HepG2 (cell line): ENCODE results near the gene PPIL6. TPM values are rescaled to one million over a fixed set of nuclear protein-coding genes. Genes with fewer than 3 reads are reported as not detected.
A peak's percentile ranks its signal among the peaks of the same experiment; 100 is the strongest.

ENCODE experiments used
- ESRRA ChIP-seq: sonication (generic); formaldehyde crosslinking; IDR thresholded peaks from 2 replicates; pipeline ENCODE4 v1.5.1; 2020; ENCODE audit warnings: mild to moderate bottlenecking, low read depth, missing genetic modification reagents
- GTF2F1 ChIP-seq: fragments of 150-350 bp; IDR thresholded peaks from 2 replicates; pipeline ENCODE4 v1.6.1; 2014; ENCODE audit warnings: low read length
- THAP9 ChIP-seq: sonication (generic); formaldehyde crosslinking; IDR thresholded peaks from 2 replicates; pipeline ENCODE4; 2020; ENCODE audit warnings: missing genetic modification reagents, mild to moderate bottlenecking, borderline replicate concordance
- ZFP36L1 ChIP-seq: sonication (generic); formaldehyde crosslinking; IDR thresholded peaks from 2 replicates; pipeline ENCODE4 v1.8.0; 2022; ENCODE audit warnings: mild to moderate bottlenecking, missing genetic modification reagents, moderate library complexity
- ZGPAT ChIP-seq: IDR thresholded peaks from 2 replicates; pipeline ENCODE4 v1.6.1; 2016; ENCODE audit warnings: mild to moderate bottlenecking
- ZNF33B ChIP-seq: sonication (generic); formaldehyde crosslinking; IDR thresholded peaks from 2 replicates; pipeline ENCODE4 v1.5.1; 2020; ENCODE audit warnings: mild to moderate bottlenecking, missing genetic modification reagents
- ZNF724P ChIP-seq: sonication (generic); formaldehyde crosslinking; IDR thresholded peaks from 2 replicates; pipeline ENCODE4 v1.8.0; 2022; ENCODE audit warnings: missing genetic modification reagents, borderline replicate concordance
- polyA plus RNA-seq, 8 experiments: library from polyadenylated mRNA; depleted of rRNA in 3 of 8; stranded (reverse) in 7 of 8; unstranded in 1 of 8; fragments of >200 nt; fragmentation: Illumina TruSeq in 4 of 8; extraction: Trizol in 4 of 8; gene quantifications; 2 replicates each; pipeline versions ENCODE4 v1.2.1 to v1.2.3, GENCODE V29; 2011 to 2016; ENCODE audit warnings: low read depth in 4 of 8, missing spikeins in 1 of 8, mixed read lengths in 1 of 8; ENCODE audit not compliant: insufficient read depth in 1 of 8
- total RNA-seq, 5 experiments: library from RNA; depleted of rRNA; stranded (reverse); fragments of >200 nt; fragmentation: Illumina TruSeq; extraction: Trizol; gene quantifications; 2 replicates each; pipeline ENCODE4 v1.2.3, GENCODE V29; 2016; ENCODE audit warnings: low read depth in 1 of 5
- TF ChIP-seq, protein P1 (sequence below): sonication (generic); formaldehyde crosslinking; IDR thresholded peaks from 2 replicates; pipeline ENCODE4 v1.9.0; 2021; ENCODE audit warnings: mild to moderate bottlenecking, missing genetic modification reagents
- TF ChIP-seq, protein P2 (sequence below): sonication (generic); formaldehyde crosslinking; IDR thresholded peaks from 2 replicates; pipeline ENCODE4 v1.4.0; 2020; ENCODE audit warnings: mild to moderate bottlenecking, low read depth, missing genetic modification reagents
- TF ChIP-seq, protein P3 (sequence below): sonication (generic); formaldehyde crosslinking; IDR thresholded peaks from 2 replicates; pipeline ENCODE4 v1.5.1; 2020; ENCODE audit warnings: mild to moderate bottlenecking, missing genetic modification reagents

Gene PPIL6
- total and polyA plus RNA-seq, 2 of the 13 experiments (the other 11 are each of a cell fraction or from before 2014, with no cell fraction given): 0.22 to 0.46 TPM

- TF ChIP-seq, protein P1, sequence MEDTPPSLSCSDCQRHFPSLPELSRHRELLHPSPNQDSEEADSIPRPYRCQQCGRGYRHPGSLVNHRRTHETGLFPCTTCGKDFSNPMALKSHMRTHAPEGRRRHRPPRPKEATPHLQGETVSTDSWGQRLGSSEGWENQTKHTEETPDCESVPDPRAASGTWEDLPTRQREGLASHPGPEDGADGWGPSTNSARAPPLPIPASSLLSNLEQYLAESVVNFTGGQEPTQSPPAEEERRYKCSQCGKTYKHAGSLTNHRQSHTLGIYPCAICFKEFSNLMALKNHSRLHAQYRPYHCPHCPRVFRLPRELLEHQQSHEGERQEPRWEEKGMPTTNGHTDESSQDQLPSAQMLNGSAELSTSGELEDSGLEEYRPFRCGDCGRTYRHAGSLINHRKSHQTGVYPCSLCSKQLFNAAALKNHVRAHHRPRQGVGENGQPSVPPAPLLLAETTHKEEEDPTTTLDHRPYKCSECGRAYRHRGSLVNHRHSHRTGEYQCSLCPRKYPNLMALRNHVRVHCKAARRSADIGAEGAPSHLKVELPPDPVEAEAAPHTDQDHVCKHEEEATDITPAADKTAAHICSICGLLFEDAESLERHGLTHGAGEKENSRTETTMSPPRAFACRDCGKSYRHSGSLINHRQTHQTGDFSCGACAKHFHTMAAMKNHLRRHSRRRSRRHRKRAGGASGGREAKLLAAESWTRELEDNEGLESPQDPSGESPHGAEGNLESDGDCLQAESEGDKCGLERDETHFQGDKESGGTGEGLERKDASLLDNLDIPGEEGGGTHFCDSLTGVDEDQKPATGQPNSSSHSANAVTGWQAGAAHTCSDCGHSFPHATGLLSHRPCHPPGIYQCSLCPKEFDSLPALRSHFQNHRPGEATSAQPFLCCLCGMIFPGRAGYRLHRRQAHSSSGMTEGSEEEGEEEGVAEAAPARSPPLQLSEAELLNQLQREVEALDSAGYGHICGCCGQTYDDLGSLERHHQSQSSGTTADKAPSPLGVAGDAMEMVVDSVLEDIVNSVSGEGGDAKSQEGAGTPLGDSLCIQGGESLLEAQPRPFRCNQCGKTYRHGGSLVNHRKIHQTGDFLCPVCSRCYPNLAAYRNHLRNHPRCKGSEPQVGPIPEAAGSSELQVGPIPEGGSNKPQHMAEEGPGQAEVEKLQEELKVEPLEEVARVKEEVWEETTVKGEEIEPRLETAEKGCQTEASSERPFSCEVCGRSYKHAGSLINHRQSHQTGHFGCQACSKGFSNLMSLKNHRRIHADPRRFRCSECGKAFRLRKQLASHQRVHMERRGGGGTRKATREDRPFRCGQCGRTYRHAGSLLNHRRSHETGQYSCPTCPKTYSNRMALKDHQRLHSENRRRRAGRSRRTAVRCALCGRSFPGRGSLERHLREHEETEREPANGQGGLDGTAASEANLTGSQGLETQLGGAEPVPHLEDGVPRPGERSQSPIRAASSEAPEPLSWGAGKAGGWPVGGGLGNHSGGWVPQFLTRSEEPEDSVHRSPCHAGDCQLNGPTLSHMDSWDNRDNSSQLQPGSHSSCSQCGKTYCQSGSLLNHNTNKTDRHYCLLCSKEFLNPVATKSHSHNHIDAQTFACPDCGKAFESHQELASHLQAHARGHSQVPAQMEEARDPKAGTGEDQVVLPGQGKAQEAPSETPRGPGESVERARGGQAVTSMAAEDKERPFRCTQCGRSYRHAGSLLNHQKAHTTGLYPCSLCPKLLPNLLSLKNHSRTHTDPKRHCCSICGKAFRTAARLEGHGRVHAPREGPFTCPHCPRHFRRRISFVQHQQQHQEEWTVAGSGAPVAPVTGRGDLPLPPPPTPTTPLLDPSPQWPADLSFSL: no peak; the same call in 1 of the 2 replicates
- peak; percentile 54; the same call in 1 of the 2 replicates for TF ChIP-seq GTF2F1
- peak; percentile 46; the same call in 1 of the 2 replicates for TF ChIP-seq ZFP36L1 (CRISPR knock-in tag)
- TF ChIP-seq ZGPAT (CRISPR knock-in tag): peak; percentile 69
- TF ChIP-seq ESRRA: peak; percentile 79
- TF ChIP-seq ZNF33B (CRISPR knock-in tag): no peak
- no peak for TF ChIP-seq THAP9
- no peak for TF ChIP-seq ZNF724P (CRISPR knock-in tag)
- TF ChIP-seq, protein P2, sequence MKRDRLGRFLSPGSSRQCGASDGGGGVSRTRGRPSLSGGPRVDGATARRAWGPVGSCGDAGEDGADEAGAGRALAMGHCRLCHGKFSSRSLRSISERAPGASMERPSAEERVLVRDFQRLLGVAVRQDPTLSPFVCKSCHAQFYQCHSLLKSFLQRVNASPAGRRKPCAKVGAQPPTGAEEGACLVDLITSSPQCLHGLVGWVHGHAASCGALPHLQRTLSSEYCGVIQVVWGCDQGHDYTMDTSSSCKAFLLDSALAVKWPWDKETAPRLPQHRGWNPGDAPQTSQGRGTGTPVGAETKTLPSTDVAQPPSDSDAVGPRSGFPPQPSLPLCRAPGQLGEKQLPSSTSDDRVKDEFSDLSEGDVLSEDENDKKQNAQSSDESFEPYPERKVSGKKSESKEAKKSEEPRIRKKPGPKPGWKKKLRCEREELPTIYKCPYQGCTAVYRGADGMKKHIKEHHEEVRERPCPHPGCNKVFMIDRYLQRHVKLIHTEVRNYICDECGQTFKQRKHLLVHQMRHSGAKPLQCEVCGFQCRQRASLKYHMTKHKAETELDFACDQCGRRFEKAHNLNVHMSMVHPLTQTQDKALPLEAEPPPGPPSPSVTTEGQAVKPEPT: 0 out of 2 replicates have a peak, but pooled peaks have one; percentile 11
- TF ChIP-seq, protein P3, sequence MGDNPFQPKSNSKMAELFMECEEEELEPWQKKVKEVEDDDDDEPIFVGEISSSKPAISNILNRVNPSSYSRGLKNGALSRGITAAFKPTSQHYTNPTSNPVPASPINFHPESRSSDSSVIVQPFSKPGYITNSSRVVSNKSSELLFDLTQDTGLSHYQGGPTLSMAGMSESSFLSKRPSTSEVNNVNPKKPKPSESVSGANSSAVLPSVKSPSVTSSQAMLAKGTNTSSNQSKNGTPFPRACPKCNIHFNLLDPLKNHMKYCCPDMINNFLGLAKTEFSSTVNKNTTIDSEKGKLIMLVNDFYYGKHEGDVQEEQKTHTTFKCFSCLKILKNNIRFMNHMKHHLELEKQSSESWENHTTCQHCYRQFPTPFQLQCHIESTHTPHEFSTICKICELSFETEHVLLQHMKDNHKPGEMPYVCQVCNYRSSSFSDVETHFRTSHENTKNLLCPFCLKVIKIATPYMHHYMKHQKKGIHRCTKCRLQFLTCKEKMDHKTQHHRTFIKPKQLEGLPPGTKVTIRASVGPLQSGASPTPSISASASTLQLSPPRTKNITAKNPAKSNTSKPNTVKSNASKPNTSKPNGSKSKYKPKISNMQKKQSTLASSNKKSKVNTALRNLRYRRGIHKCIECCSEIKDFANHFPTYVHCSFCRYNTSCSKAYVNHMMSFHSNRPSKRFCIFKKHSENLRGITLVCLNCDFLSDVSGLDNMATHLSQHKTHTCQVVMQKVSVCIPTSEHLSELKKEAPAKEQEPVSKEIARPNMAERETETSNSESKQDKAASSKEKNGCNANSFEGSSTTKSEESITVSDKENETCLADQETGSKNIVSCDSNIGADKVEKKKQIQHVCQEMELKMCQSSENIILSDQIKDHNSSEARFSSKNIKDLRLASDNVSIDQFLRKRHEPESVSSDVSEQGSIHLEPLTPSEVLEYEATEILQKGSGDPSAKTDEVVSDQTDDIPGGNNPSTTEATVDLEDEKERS (CRISPR knock-in tag): peak; percentile 33; the same call in 1 of the 2 replicates
Observed at GRCh38 chr6:109381747-109382575, 58.5 kb downstream of the PPIL6 start, which contains the start of gene CD164 (continued).
